Activated T-cell treated with anti-CD3 and anti-CD28 coated beads, Interleukin-2, amount 50 U/mL, for 72 hours (primary cell): Measurements from ENCODE around the gene CD46. TPM values are rescaled to one million over a fixed set of nuclear protein-coding genes. Genes with fewer than 3 reads are reported as not detected.
A peak's percentile ranks its signal among the peaks of the same experiment; 100 is the strongest.
"Not testable (repeated sequence)": the region's sequence is repeated elsewhere in the genome, so short reads cannot be mapped to it uniquely, and the experiment has no call there.

Source experiments
- ATAC-seq, 2 donors: fragments of 150-1000 bp; cut with Tn5 transposase; replicated peaks in 1 of 2; 2 replicates each; pipeline ENCODE4 v1.10.0; 2021; ENCODE audit warnings: moderate library complexity in 2 of 2, mild to moderate bottlenecking in 1 of 2
- DNase-seq, 2 donors: peaks; one replicate each; pipeline ENCODE4 v3.0.0; 2021 to 2022; ENCODE audit warnings: mixed read lengths in 1 of 2
- H3K27ac Mint-ChIP-seq: one replicate; pipeline ENCODE4 v1.8.0; 2022; ENCODE audit warnings: mild to moderate bottlenecking, moderate library complexity, mixed read lengths
- H3K27me3 Mint-ChIP-seq: one replicate; pipeline ENCODE4 v1.8.0; 2022; ENCODE audit warnings: low read depth, mixed read lengths
- H3K36me3 Mint-ChIP-seq, 2 donors: one replicate each; pipeline ENCODE4 v1.8.0; 2022; ENCODE audit warnings: mixed read lengths in 2 of 2, mild to moderate bottlenecking in 1 of 2; ENCODE audit not compliant: insufficient read depth in 2 of 2
- H3K4me1 Mint-ChIP-seq: one replicate; pipeline ENCODE4 v1.8.0; 2022; ENCODE audit warnings: low read depth, mixed read lengths
- H3K4me3 Mint-ChIP-seq, 2 donors: one replicate each; pipeline ENCODE4 v1.8.0; 2022; ENCODE audit warnings: mild to moderate bottlenecking in 2 of 2, mixed read lengths in 2 of 2, moderate library complexity in 2 of 2
- H3K9me3 Mint-ChIP-seq, 2 donors: one replicate each; pipeline ENCODE4 v1.8.0; 2022; ENCODE audit warnings: mixed read lengths in 2 of 2
- total RNA-seq, 2 donors: library from RNA; stranded (reverse); gene quantifications; one replicate each; pipeline ENCODE4 v1.2.3, GENCODE V29; 2022

Gene CD46
- 100 to 1,000 TPM; 108 to 120 TPM for total RNA-seq

DNA sequence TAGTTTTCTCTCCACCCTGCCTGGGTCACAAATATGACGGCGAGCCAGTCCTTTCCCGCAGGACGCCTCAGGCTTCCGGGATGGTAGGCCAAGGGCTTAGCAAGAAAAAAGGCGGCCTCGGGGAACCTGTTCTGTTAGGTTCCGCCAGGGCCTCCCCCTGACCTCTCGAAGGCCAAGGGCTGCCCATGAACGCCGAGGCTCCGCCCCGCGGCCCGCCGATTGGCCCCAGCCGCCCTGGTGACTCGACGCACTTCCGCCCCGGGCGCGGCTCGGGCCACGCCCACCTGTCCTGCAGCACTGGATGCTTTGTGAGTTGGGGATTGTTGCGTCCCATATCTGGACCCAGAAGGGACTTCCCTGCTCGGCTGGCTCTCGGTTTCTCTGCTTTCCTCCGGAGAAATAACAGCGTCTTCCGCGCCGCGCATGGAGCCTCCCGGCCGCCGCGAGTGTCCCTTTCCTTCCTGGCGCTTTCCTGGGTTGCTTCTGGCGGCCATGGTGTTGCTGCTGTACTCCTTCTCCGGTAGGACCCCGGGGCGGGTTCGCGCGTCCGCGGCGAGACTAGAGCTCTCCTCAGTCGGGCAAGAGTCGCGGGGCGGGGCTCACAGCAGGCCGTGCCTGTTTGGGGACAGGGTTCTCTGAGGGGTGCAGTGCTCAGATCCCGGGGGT lies at the start of gene CD46:
Gene CD46 (plus strand): TSS at position 265 of the 666 bp plus-strand sequence. CDS start 159 bp downstream, at position 424.
- Mint-ChIP-seq H3K27me3 (no peaks in the 10 kb centered on the region), H3K4me1 (peaks cover 69% of the 10 kb centered on the region), H3K27ac (peak within 1 kb of the TSS; percentile 99), H3K4me3 (peak within 1 kb of the TSS; percentile 94 to 99), H3K36me3 (peaks cover 0 to 5% of the 10 kb centered on the region in 2 donors), H3K9me3 (peaks cover 1 to 2% of the 10 kb centered on the region in 2 donors)
- DNase-seq (peak; percentile 97 to 98), ATAC-seq (peak; percentile 95 to 97)

DNA sequence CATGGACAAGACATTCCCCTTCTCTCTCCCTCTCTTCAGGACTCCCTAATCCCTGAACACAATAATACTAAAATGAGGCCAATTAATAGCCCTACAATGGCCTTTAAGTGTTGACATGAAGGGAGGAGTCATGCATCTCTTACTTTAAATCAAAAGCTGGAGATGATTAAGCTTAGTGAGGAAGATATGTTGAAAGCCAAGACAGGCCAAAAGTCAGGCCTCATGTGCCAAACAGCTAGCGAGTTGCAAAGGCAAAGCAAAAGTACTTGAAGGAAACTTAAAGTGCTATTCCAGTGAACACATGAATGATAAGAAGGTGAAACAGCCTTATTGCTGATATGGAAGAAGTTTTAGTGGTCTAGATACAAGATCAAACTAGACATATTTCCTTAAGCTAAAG lies 49.5 kb upstream of the CD46 start:
- DNase-seq: no peak
- Mint-ChIP-seq H3K4me3 (no peak overlapping the region), H3K27me3 (no peaks in the 10 kb centered on the region), H3K4me1 (no peaks in the 10 kb centered on the region), H3K9me3 (no peaks in the 10 kb centered on the region), H3K36me3 (no peaks in the 10 kb centered on the region), H3K27ac (no peak overlapping the region)
- no peak for ATAC-seq

DNA sequence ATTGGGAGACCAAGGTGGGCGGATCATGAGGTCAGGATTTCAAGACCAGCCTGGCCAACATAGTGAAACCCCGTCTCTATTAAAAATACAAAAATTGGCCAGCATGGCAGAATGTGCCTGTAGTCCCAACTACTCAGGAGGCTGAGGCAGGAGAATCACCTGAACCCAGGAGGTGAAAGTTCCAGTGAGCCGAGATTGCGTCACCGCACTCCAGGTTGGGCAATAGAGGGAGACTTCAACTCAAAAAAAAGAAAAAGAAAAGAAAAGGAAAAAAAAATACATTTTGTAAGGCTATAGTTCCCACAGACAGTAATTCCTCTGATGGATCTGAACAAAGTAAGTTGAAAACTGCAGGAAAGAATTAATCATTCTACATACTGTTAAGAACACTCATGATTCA lies 48.1 kb upstream of the CD46 start:
- no peak for ATAC-seq
- Mint-ChIP-seq H3K27me3 (no peaks in the 10 kb centered on the region), H3K27ac (no peak overlapping the region), H3K4me3 (no peak overlapping the region), H3K9me3 (no peaks in the 10 kb centered on the region), H3K36me3 (no peaks in the 10 kb centered on the region), H3K4me1 (no peaks in the 10 kb centered on the region)
- DNase-seq: no peak

DNA sequence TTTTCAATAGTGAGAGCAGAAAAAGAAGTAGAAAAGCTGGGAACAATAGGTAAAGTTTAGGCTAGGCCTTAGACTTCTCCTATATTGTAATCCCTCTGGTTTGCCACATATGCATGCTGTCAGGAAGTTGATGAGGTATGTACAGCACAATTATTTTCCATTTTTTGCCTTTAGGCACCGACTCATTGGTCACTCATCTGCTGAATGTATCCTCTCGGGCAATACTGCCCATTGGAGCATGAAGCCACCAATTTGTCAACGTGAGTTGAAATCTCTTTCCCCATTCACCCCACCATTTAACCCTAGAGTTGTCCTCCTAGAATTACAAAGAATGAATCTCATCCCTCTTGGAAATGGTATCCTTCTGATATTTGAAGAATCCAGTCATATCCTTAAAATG lies 43.9 kb upstream of the CD46 start:
- not testable (repeated sequence) for H3K4me3 Mint-ChIP-seq, H3K27me3 Mint-ChIP-seq, H3K9me3 Mint-ChIP-seq, ATAC-seq, H3K4me1 Mint-ChIP-seq, DNase-seq, H3K36me3 Mint-ChIP-seq, H3K27ac Mint-ChIP-seq

DNA sequence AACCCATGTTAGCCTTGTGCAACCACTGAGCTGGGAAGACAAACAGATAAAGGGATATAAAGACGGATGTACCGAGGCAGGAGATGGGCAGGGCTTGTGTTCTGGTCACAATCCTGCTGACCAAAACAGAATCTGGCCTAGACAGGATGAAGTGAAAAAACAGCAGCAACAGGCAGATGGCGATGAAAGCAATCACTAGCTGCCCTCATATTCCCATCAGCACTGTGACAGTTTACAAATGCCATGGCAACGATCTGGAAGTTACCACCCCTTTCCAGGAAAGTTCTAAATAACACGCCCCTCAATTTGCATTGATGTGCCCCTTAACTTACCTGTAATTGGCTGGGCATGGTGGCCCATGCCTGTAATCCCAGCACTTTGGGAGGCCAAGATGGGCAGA lies 40.6 kb upstream of the CD46 start:
- Mint-ChIP-seq H3K4me1 (no peaks in the 10 kb centered on the region), H3K27ac (no peak overlapping the region), H3K4me3 (no peak overlapping the region), H3K36me3 (no peaks in the 10 kb centered on the region), H3K27me3 (no peaks in the 10 kb centered on the region), H3K9me3 (no peaks in the 10 kb centered on the region)
- no peak for ATAC-seq
- no peak for DNase-seq

DNA sequence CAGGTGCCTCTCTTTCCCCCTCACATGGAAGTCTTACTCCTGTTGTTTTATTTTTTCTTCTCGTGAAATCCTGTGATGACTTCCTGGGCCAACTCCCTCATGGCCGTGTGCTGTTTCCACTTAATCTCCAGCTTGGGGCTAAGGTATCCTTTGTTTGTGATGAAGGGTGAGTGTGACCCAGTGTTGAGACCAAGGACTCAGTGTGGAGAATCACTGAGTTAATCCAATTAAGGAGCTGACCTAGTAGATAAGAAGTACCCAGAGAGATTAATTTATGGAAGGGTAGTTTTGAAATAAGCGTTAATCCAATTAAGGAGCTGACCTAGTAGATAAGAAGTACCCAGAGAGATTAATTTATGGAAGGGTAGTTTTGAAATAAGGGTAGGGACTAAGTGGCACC lies 39.2 kb upstream of the CD46 start:
- not testable (repeated sequence) for DNase-seq, H3K4me1 Mint-ChIP-seq, ATAC-seq

DNA sequence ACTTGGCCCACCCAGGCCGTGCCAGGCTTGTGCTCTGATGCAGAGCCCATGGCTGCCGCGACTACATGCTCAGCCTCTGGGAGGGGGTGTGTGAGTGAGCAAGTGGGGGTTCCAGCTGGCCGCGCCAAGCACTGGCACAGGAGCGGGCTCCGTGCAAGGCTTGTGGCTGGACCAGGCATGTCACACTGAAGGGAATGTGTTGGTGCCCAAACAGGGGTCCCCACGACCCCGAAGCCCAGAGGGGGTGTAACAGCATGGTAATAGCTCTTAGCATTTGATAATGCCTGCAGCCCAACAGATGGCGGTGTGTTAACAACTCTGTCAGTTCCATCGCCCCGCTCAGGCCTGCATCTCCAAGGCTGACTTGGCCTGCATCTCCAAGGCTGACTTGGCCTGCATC lies 38.3 kb upstream of the CD46 start:
- DNase-seq: no peak
- no peaks in the 10 kb centered on the region for H3K9me3 Mint-ChIP-seq
- no peaks in the 10 kb centered on the region for H3K27me3 Mint-ChIP-seq
- H3K36me3 Mint-ChIP-seq: no peaks in the 10 kb centered on the region
- H3K4me1 Mint-ChIP-seq: no peaks in the 10 kb centered on the region
- ATAC-seq: no peak
- no peak overlapping the region for H3K27ac Mint-ChIP-seq
- H3K4me3 Mint-ChIP-seq: no peak overlapping the region

More for the DNA sequence above, 39.2 kb upstream of the CD46 start:
- not testable (repeated sequence) for H3K36me3 Mint-ChIP-seq, H3K27ac Mint-ChIP-seq, H3K27me3 Mint-ChIP-seq, H3K9me3 Mint-ChIP-seq, H3K4me3 Mint-ChIP-seq

DNA sequence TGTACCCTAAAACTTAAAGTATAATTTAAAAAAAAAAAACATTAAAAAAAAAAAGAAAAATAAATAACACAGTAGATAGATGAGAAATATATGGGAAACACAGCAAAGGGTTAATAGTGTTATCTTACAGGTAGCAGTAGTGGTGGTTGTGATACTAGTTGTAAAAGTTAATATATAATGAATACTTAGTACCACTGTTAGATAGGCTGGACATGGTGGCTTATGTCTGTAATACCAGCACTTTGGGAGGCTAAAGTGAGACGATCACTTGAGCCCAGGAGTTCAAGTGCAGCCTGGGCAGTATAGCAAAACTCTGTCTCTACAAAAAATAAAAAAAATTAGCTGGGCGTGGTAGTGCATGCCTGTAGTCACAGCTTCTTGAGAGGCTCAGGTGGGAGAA lies 32.6 kb upstream of the CD46 start:
- no peak for ATAC-seq
- H3K4me1 Mint-ChIP-seq: no peaks in the 10 kb centered on the region
- H3K4me3 Mint-ChIP-seq: no peak overlapping the region
- H3K27me3 Mint-ChIP-seq: no peaks in the 10 kb centered on the region
- no peaks in the 10 kb centered on the region for H3K36me3 Mint-ChIP-seq
- DNase-seq: no peak
- no peaks in the 10 kb centered on the region for H3K9me3 Mint-ChIP-seq
- H3K27ac Mint-ChIP-seq: no peak overlapping the region

DNA sequence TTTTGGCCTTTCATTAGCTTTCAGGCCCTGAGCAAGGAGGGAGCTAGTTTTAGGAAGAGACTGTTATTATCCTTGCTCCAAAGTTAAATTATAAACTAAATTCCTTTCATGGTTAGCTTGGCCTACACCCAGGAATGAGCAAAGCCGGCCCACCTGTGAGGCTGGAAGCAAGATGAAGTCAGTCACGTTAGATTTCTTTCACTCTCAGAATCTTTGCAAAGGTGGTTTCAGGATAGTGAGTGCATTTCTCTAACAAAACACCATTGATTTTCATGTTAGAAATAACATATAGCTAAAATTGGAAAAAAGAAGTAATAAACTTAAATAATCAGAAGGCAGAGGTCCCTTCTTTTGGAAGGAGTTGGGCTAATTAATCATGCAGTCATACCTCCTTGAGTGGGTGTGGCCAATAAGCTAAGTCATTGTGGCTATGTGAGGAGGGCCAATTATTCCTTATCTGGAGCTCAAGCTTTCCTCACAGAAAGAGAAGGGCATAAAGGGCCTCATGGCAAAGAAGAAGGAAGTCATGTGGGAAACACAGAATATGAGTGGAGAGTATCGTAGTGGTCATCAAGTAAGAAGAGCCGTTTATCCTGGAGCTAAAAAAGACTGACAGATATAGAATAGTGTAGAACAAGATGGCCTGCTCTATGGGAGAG lies 23.5 kb upstream of the CD46 start:
- H3K4me3 Mint-ChIP-seq, ATAC-seq, DNase-seq: not testable (repeated sequence)

DNA sequence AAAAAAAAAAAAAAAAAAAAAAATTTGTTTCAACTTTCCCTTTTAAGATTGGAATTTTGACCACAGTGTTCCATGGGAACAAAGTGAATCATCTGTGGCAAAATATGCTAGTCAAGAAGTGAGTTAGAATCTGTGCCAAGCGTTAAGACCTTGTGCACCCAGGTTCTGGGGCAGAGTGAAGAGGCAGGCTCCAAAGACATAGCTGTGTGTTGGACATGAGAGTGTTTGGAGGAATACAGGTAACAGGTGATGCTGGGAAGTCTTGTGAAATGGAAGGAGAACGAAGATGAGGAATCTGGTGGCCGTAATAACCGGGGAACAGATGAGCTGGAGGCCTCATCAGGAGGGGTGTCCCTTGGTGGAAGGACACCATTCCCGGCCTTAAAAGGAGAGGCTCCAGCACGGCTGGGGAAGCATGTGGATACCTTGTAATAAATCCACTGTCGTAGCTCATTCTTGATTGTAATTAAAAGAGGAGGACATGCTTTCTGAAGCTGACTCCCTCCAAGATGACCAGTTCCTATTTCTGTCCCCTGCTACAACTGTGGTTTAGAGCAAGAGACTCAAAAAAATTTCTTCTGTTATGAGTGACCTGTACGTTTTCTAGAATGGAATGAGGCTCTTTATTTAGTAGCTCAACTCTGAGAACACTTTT lies 14.2 kb upstream of the CD46 start:
- H3K27me3 Mint-ChIP-seq, H3K36me3 Mint-ChIP-seq, H3K4me1 Mint-ChIP-seq, H3K4me3 Mint-ChIP-seq, ATAC-seq, H3K9me3 Mint-ChIP-seq, DNase-seq, H3K27ac Mint-ChIP-seq: not testable (repeated sequence)

More for the DNA sequence above, 23.5 kb upstream of the CD46 start:
- H3K9me3 Mint-ChIP-seq, H3K4me1 Mint-ChIP-seq, H3K27me3 Mint-ChIP-seq, H3K36me3 Mint-ChIP-seq, H3K27ac Mint-ChIP-seq: not testable (repeated sequence)

DNA sequence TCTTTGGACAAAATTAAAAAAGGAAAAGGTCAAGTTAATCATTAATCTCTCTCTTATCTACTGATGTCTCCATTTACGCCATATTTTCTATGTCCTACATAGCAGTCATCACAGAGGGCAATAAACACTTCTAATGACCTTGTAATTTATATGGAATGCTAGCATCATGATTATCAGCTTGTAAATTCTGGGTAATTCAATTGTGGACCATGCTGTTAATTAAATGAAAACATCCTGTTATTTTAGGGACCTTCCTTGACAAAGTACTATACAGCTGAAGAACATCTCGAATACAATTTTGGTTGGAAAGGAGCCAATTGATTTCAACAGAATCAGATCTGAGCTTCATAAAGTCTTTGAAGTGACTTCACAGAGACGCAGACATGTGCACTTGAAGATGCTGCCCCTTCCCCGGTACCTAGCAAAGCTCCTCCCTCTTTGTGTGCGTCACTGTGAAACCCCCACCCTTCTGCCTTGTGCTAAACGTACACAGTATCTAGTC lies 13.6 kb upstream of the CD46 start:
- H3K36me3 Mint-ChIP-seq, H3K4me3 Mint-ChIP-seq, H3K27me3 Mint-ChIP-seq, DNase-seq, H3K4me1 Mint-ChIP-seq, H3K9me3 Mint-ChIP-seq, H3K27ac Mint-ChIP-seq: not testable (repeated sequence)
- ATAC-seq: peak; percentile 49 to 51

DNA sequence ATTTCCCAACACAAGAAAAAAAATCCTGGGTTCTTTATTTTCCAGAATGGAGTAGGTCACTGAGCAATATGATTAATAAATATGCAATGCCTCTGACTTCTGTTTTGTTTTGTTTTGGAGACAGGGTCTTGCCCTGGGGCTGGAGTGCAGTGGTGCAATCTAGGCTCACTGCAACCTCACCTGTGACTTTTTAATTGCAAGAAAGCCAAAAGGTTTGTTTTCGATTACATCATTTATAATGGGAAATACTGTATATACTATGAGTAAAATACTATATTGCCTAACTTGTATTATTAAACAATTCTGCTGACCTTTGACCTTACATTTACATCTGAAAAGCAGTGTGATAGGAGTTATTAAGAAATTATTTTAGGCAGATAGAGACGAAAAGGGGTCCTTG lies 11.6 kb upstream of the CD46 start:
- Mint-ChIP-seq H3K36me3 (no peaks in the 10 kb centered on the region), H3K27me3 (no peaks in the 10 kb centered on the region), H3K27ac (no peak overlapping the region), H3K4me3 (no peak overlapping the region), H3K4me1 (peaks cover 8% of the 10 kb centered on the region), H3K9me3 (peaks cover 0 to 2% of the 10 kb centered on the region in 2 donors)
- no peak for DNase-seq
- ATAC-seq: no peak

DNA sequence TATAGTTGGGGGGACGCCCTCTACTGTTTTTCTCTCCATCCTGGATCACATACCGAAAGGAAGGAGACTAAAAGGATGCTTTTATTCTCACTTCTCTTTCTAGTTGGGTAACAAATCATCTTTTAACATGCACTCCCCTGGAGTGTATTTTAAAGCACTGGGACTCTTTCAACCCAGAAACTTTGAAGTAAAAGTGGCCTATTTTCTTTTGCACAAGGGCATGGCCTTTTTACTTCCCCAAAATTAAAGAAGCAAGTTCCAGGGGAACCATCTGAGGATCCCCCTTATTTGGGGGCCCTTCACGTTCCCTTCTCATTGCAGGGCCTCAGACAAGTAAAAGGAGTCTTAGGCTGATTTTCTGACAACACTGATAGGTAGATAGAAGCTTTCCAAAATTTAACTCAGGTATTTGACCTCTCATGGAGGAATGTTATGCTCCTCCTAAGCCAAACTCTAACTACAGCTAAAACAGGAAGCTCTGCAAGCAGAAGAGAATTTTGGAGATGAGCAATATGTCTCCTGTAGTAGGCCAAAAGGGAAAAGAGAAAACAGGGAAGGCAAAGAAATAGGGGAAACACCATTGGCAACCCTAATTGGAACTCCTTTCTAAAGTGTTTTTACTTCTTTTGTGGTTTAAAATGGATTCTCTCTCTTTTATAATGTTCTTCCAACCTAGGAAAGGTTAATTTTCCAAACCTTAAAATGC lies 8.9 kb upstream of the CD46 start:
- no peaks in the 10 kb centered on the region for H3K27me3 Mint-ChIP-seq
- no peak overlapping the region for H3K4me3 Mint-ChIP-seq
- H3K9me3 Mint-ChIP-seq: no peaks in the 10 kb centered on the region
- H3K4me1 Mint-ChIP-seq: peaks cover 8% of the 10 kb centered on the region
- no peak overlapping the region for H3K27ac Mint-ChIP-seq
- DNase-seq (no peak), ATAC-seq (no peak)
- H3K36me3 Mint-ChIP-seq: no peaks in the 10 kb centered on the region
